HG03095 (cell line): ENCODE measurements around the gene TNS1.

Experiments
- ATAC-seq: cut with Tn5 transposase; IDR thresholded peaks from one replicate; pipeline ENCODE4 v1.9.1; 2021; ENCODE audit warnings: moderate library complexity; ENCODE audit not compliant: unreplicated experiment

The TNS1 gene

DNA sequence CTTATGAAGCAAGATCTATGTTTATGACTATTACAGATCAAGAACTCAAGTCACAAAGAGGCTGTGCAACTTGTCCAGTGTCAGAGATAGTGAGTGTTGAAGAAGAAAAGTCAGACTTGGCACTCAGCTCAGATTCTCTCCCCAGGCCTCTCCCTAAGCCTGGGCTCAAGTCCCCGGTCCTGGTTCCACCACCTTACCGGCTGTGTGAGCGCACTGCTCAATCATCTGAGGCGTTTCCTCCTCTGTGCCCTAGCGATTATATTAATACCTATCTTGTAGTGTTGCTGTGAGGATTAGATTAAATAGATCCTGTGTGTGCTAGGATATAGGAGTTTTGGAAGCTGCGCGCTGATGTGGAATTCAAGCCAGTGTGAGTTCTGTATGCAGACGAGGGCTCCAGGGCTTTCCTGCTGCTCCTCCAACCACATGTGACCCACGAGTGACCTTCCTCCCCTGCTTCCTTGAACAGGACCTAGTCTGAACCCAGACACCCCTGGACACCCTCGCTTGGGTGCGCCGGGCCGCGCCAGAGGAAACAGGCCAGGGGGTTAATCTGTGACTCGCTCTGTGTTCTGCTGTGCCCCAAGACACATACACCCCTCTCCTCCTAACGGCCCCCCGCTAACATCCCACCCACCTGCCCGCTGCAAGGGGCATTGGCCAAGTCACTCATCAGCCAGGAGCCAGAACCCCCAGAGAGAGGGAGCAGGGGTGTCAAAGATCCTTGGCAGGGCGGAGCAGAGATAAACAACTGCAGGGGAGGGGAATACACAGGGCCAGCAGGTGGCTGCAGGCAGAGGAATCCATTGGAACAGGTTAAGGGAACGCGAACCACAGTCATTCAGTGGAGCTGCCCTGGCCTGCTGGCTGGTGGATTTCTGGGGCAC is 38.3 kb downstream of the TNS1 start:
- ATAC-seq = no peak

DNA sequence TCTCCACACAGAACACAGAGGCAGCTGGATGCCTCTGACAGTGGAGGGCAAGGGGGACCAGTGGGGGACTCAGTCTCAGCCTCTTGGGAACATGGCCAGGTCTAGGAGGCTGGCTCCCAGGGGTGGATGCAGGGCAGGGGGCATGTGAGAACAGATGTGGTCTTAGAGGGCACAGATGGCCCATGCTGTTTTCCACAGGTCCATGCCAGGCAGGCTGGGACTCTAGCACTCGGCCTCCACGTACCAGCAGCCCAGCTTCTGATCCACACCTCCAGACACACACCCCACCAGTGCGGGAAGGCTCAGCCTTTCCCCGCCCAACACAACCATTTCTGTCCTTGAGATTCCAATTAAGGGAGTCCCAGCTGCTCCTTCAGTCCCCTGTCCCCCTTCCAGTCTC is 42.4 kb downstream of the TNS1 start:
- no peak for ATAC-seq

DNA sequence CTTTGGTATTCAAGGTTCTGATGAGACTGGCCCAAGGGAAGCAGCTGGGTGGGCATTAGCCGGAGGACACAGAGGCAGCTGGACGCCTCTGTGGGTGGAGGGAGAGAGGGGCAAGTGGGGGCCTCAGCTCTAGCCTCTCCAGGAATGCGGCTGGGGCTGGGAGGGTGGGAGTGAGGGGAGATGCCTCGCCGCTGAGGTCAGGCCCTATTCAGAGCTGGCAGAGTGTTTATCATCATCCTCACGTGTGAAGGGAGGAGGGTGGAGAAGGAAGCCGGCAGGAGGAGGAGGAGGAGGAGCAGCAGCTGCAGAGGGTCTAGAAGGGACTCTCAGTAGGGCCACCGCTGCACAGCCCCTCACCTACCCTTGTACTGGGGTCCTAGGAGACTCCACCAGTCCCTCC is 43.1 kb downstream of the TNS1 start:
- ATAC-seq = no peak

DNA sequence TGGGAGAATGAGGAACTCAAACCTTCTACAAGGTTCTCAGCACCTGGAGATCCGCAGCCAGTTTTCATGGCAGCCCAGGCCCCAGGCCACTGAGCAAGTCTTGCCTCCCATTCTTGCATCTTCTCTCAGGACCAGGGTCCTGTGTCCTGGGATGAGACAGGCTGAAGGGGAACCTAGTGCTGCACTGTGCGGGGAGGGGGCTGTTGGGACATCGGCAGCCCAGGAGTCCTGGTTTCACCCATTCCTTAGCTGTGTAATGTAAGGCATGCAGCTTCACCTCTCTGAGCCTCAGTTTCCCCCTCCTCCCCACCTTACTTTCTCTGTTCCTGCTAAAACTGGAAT is 43.9 kb downstream of the TNS1 start:
- no peak for ATAC-seq

DNA sequence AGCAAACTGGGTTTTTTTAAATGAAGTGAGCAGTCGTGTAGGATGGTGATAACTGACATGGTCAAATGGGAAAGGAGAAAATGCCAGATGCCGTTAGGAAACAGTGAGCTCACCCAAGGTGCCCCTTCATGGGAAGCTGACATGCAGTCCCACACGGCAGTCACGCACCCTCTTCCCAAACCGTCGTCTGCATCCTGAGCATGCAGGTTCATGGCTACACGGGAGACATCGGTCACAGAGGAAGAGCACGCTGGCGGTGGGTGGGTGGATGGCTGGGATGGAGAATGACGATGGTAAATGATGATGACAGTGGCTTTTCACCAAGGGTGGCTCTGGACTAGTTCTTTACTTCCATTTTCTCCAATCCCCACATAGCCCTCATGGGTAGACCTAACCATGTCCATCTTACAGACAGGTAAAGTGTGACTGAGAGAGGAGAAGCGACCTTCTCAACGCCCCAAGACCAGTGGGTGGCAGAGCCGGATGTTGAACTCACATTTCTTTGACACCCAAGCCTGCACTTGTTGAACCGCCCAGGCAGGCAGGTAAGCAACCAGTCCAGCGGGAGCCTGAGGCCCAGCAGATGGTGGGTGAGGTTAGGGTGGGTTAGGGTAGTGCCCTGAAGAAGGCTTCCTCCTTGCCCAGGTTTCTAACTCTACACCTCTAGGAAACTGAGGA is 44.5 kb downstream of the TNS1 start:
- no peak for ATAC-seq

DNA sequence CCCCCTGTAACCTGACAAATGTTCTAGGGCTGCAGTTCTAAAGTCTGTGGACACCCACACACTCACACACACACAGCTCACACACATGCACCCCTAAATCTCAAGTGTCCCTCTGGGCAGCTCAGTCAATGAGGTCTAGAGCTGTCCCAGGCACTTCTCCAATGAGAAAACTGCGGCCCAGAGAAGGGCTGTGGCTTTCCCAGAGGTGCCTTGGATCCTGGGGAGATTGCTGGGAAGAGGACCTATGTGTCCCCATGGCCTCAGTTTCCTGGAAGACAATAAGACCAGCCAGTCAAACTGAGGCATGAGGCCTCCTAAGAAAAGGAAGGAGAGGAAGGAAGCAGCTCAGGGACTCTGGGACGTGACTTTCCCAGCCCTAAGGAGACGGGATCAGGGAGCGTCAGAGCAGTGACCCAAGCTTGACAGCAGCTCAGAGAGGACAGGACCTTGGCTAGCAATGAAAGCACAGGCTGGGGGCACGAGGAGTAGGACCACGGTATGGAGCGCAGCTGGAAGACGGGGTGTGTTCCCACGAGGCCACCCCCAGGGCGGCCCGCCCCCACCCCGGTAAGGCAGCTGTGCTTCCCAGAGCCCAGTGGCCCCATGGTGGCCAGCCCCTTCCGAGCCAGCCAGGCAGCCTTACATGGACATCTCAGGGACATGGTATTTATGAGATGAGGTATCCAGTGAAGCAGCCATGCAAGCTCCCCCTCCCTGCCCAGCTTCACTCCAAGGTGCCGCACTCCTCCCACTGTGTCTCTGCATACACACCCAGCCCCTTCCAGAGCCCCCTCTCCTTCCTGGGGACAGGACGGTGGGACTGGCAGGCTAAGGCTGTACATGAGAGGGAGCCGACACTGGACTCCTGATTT is 46.0 kb downstream of the TNS1 start:
- ATAC-seq = no peak

DNA sequence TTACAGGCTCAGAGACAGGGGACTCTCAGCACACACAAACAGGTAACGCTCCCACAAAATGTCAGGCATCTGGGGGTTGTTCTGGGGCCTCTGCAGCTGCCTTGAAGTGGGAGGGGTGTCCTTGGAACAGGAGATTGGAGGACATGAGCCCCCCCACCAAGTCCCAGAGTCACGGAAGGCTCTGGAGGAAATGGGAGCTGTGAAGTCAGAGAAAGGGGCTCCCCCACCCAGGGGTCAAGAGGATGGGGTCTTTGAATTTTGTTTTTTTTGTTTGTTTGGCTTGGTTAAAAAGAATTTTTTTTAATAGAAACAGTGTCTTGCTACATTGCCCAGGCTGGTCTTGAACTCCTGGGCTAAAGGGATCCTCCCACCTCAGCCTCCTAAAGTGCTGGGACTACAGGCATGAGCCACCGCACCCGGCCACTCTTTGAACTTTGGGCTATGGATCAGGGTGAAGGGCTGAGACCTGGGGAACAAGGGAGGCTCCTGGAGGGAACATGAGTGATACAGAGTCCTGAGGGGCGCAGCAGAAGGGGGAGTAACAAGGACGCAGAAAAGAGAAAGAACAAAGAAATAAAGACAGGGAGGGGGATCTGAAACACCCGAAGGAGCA is 46.8 kb downstream of the TNS1 start:
- ATAC-seq = no peak

DNA sequence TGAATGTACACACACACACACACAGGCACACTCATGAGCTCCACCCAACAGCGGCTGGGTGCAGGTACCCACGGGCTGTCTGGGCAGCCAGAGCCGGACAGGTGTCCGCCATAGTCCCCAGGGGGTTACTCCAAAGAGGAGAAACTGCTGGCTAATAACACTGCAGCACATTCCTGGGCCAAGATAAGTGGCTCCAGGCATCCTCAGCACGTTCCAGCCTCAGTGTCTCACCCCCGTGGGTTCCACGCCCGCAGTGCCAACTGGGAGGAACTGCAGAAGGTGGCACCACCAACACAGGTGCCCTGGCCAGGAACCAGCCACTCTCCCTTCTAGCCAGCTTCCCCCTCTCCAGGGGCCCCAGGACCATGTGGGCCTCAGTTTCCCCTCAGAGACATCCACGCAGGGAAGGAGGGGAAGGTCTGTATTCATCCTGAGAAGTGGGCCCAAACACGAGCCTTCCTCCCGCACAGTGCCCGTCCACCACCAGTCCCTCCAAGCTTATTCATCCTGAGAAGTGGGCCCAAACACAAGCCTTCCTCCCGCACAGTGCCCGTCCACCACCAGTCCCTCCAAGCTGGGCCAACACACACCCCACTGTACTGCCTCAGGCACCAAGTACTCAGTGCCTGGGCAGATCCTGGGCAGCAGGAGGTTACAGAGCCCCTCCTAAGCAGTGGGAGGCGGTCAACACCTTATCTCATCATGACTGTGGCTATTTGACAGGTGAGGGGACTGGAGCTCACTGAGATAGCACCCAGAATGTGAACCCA is 47.6 kb downstream of the TNS1 start:
- ATAC-seq = no peak

DNA sequence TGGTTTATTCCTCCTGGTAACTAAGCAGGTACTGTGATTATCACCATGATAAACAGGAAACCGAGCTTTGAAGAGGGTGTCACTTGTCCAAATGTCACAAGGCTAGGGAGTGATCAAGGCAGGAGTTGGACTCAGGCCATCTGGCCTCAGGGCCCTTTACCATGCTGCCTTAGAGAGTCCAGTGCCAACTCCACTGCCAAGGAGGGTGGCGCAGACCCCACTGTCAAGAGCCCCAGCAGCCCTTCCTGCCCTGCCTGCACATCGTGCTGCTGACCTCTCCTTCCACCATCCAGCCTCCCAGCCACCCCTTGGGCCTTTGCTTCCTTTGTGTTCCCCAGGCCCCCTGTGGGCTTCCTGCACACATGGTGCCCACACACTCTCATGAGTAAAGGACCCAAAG is 48.3 kb downstream of the TNS1 start:
- no peak for ATAC-seq

DNA sequence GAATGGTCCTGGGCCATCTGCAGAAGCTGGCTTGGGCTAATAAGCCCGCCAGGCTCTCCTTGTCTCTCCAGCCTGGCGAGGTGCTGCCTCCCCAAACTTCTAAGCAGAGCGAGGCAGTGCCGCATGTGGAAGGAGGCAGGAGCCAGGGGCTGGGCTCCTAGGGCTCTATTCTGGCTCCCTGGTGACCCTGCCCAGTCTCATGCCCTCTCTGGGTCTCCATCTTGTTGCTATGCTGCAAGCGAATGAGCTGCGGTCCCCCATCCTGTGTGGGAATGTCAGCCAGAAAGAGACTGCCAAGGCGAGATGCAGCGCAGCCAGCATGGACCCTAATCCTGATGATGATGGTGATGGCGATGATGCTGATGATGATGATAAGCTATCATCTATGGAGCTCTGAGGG is 48.7 kb downstream of the TNS1 start:
- ATAC-seq = no peak

DNA sequence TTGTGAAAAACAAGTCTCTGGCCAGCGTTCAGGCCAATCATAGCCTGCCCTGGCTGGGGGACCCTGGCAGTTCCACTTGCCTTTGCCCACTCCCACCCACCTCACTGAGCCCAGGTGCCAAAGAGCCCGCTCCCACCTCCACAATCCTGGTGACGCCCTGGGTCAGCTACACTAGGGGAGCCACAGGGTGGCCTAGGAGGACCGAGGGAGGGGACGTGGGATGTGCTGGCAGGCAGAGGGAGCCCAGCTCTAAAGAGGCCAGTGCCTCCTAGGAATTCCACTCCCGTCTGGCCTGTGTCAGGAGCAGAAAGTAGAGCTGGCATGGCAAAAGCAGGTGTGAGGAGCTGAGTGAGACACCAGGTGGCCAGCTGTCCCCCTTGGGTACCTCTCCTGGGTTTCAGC is 49.3 kb downstream of the TNS1 start:
- ATAC-seq = no peak

DNA sequence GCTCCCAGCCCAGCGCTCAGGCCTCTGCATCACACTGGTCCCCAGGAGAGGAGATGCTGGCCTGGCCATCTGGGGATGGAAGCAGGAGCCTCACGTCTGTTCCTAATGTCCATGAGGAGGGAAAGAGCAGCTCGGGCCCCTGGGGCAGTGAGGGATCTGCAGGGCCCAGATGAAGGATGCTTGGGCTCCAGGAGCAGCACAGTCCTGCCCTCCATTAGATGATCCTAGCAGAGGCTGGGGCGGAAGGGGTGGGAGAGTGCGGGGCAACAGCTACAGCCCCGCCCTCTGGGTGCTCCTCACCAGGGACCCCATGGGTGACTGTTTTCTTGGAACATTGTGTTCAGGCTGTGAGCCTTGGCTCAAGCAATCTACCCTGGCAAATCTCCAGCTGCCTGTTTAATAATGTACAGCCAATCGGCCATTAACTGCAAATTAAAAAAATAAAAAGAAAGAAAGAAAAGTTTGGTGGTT is 49.7 kb downstream of the TNS1 start:
- no peak for ATAC-seq

DNA sequence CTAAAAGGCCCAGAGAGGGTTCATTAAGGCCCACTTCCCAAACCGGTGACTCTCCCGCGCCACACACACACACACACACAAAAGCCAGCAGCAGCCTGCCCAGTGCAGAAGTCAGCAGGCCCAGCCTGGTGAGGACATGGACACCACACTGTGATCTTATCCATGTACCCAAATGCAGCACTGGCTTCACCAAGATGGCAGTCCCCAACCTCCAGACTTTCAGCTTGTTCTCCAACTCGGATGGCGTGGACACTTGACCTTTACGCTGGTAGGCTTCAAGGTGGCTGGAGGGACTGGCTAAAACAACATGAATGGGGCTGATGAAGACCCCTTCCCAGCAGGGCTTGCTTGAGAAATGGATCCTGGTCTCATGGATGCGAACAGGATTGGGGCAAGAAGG is 50.4 kb downstream of the TNS1 start:
- ATAC-seq = no peak

DNA sequence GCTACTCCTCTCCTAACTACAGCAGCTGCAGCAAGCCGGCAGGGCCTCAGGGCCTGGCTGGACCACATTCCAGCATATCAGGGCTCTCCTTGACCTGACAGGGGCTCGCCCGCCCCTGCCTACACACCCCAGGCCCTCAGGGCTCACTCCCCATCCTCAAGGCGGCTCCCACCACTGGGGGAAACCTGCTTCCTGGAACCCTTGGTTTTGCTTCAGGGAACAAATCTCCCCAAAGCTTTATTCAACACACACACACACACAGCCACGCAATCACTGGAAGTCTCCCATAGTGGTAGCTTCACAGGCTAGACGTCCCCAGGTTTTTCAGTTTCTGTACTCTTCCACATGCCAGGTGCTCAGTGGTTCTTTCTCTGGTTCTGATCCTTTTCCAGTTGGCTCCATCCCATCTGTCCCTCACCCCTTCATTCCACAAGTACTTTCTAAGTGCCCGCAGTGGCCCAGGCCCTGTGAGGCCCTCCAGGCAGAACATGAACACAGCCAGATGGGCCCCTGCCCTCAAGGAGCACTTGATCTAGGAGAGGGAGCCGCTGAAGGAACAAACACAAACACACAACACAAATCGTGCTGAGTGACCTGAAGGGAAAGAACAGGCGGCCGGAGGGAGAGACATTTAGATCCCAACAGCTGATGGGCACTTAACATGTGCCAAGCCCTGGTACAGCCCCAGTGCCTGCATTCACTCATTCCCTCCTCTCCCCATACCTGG is 51.1 kb downstream of the TNS1 start:
- no peak for ATAC-seq

DNA sequence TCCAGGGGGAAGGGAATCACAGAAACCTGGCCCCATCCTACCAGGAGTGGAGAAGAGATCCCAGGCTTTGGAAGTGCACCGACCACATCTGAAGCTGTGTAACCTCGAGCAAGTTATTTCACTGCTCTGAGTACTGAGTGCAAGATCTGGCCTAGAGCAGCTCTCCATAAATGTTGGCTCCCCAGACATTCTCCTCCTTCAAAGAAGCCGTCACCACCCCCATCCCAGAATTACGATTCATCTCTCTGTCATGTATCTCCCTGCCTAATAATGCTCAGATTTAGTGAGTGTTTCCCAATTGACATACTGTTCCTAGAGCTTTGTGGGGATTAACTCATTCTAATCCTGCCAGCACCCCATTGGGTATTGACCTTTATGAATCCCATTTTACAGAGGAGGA is 51.7 kb downstream of the TNS1 start:
- ATAC-seq = no peak

DNA sequence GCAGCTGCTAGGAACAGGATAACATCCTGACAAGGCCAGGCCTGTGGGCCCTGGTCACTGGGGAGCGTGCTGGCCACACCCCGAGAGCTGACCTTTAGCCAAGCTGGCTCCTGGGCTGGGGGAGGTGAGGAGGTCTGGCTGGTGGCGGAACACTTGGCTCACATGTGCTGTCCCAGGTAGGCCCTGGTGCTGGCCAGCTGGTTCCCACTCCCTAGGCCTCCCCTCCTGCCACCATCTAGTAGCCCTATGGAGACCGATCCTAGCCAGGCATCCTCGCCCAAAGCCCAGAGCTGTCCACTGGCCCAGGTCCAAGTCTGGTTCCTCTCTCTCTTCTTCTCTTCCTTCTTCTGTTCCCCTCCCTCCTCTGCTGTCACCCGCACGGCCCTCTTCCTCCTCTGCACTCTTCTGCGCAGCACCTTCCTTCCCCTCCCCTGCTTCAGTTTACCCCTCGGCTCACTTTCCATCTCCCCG is 52.4 kb downstream of the TNS1 start:
- ATAC-seq = no peak

DNA sequence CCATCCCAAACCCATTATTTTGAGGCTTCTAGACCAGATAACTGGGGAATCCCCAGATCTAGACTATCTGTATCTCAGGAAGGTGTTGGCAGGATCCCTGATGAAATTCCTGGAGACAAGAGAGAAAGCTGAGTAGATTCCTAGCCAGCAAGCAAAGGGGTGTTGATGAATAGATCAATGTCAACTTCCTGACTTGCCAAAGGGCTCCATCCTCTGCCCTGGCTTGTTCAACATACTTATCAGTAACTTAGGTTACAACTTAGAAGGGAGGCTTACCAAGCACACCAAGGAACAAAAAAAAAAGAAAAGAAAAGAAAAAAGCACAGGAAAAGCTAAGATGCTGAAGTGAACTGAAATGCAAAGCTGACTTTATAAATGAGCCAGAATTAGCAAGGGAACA is 53.3 kb downstream of the TNS1 start:
- no peak for ATAC-seq

DNA sequence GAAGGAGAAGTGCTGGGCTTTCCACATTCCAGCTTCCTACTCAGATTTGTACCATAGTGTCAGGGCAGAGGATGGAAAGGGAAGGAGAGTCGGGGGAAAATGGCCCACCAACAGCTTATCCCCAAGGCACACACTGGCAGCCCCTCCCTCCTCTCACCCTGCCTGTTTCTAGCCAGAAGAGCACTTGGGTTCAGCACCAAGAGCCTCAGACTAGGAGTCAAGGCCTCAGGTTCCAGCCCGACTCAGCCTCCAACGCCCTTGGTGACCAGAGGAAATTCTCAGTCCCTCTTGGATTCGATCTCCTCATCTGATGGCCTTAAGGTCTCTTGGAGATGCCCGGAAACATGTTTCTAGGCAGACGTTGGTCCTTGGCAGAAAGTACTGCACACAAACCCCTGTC is 53.9 kb downstream of the TNS1 start:
- no peak for ATAC-seq

DNA sequence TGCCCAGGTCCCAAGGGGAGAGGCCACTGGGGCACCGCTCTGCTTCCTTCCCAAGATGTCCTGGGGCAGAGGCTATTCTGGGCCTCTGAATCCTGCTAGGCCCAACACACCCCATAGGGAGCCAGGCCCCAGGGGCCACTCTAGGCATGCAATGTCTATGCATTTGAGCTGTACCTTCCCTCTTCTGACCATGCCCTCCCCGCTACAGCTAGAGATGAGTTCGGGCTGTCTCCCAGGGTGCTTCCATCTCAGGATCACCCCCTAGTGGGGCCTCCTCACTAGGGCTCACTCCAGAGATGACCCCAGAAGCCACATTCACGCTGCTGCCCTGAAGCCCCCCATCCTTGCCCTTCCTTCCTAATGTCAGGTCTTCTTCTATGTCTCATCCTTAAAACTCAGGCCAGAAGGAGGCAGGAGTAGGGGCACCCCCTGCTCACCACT is 54.4 kb downstream of the TNS1 start:
- no peak for ATAC-seq
